D721Med (cell line): ENCODE results near the gene PRKG1.

Experiments used
- DNase-seq: peaks from one replicate; pipeline ENCODE4 v3.0.0; 2011; ENCODE audit warnings: low spot score; ENCODE audit not compliant: insufficient read length
- FAIRE-seq: peaks from 2 replicates; lab custom pipeline; 2011; peaks lifted over from hg19 to GRCh38; lab: Jason Lieb, UNC
- TF ChIP-seq, protein P1 (sequence below): IDR thresholded peaks from 2 replicates; pipeline ENCODE4 v1.5.1; 2012; ENCODE audit warnings: mild to moderate bottlenecking, control low read depth; ENCODE audit not compliant: insufficient read depth; ENCODE audit errors: missing control alignments

Gene PRKG1

DNA sequence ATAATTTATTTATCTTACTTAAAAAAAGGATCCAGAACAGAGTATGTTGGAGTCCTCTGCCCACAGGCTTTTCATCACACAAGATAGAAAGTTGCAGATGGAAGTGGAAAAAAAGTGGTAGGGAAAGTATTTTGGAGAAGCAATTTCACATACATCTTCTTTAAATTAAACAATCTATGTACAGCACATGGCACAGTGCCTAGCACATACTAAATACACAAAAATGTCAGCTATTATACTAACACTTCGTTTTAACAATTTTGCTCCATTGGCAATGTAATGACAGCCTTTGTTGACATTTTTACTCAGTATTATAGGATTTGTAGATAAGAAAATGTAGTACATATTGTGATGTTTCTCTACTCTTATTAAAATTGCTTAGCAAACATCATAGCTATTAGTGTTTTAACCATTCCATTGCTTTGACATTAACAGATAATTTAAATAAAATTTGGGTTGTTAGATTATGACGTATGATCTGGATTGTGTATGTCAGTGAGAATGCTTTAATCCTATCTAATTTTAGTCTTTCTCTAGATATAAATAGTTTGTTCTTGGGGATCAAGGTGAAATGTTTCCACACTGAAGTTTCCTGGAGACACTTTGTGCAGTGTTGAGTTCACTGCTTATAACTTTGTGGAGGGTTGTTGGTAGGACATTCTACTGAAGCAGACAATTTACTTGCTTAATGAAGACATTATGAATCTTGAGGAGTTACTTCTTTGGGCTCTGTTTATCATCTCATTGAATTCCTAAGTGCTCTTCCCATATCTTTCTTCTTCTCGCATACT lies 1037.0 kb downstream of the PRKG1 start:
- TF ChIP-seq, protein P1, sequence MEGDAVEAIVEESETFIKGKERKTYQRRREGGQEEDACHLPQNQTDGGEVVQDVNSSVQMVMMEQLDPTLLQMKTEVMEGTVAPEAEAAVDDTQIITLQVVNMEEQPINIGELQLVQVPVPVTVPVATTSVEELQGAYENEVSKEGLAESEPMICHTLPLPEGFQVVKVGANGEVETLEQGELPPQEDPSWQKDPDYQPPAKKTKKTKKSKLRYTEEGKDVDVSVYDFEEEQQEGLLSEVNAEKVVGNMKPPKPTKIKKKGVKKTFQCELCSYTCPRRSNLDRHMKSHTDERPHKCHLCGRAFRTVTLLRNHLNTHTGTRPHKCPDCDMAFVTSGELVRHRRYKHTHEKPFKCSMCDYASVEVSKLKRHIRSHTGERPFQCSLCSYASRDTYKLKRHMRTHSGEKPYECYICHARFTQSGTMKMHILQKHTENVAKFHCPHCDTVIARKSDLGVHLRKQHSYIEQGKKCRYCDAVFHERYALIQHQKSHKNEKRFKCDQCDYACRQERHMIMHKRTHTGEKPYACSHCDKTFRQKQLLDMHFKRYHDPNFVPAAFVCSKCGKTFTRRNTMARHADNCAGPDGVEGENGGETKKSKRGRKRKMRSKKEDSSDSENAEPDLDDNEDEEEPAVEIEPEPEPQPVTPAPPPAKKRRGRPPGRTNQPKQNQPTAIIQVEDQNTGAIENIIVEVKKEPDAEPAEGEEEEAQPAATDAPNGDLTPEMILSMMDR = no peak
- FAIRE-seq (no peak), DNase-seq (no peak)

DNA sequence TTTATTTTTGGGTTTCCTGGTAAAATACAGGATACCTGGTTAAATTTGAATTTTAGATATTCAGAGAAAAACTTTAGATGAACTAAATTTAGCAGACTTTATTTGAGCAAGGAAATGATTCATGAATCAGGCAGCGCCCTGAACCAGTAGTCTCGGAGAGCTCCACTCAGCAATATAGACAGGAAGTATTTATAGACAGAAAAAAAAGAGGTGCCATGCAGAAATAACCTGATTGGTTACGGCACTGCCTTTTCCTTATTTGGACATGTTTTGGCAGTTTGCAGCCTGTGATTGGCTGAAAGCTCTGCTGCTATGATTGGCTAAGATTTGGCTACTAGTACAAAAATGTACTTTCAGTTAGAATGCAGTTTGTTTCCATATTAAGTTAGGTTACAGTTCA lies 1041.5 kb downstream of the PRKG1 start:
- DNase-seq (no peak), FAIRE-seq (no peak)
- TF ChIP-seq, protein P1 = no peak

DNA sequence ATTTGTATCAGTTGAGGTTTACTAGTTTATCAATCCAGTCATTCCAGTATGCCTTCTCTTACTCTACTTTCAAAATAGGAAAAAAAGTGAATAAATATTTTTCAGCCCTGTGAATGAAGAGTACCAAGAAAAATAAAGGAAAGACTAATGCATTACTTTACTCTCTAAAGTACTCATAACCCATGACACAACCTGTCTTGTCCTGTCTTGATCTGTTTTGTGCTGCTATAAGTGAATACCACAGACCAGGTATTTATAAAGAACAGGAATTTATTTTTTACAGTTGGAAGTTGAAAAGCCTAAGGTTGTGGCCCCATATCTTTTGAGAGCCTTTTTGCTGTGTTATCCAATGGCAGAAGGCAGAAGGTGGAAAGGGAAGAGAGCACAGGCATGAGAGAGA lies 1045.2 kb downstream of the PRKG1 start:
- DNase-seq (no peak), FAIRE-seq (no peak)
- TF ChIP-seq, protein P1 = no peak

GRCh38 chr10:52121688-52122087 lies 1047.4 kb downstream of the PRKG1 start:
- TF ChIP-seq, protein P1 = no peak
- DNase-seq = no peak
- no peak for FAIRE-seq

DNA sequence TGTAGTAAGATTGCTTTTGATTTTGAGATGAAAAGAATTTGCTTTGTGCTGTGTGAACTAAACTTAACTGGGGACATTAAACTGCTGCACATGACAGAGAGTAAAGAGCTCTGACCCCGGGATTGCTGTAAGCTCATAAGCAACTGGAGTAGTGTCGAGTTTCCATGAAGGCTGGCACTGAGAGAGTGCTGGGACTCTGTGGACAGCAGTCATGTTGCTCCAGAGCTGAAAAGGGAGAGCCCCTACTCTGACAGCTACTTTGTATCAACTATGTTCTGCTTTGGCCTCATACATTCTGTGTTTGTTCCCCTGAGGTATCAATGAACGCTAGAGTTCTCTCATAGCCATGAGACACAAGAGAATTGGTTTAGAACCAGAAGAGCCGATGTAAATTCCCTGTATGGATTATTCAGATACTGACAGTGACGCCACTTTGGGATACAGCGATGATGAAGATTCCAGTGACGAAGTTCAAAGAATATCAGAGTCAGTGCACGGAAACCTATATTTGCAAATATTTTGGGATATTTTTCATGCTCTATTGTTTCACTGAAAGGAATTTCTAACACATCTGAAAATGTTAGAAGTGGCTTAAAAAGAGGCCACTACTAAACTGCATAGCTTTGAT lies 1053.9 kb downstream of the PRKG1 start:
- TF ChIP-seq, protein P1 = no peak
- FAIRE-seq (no peak), DNase-seq (no peak)

GRCh38 chr10:52129410-52130178 lies 1055.3 kb downstream of the PRKG1 start:
- DNase-seq (no peak), FAIRE-seq (no peak)
- TF ChIP-seq, protein P1 = no peak

DNA sequence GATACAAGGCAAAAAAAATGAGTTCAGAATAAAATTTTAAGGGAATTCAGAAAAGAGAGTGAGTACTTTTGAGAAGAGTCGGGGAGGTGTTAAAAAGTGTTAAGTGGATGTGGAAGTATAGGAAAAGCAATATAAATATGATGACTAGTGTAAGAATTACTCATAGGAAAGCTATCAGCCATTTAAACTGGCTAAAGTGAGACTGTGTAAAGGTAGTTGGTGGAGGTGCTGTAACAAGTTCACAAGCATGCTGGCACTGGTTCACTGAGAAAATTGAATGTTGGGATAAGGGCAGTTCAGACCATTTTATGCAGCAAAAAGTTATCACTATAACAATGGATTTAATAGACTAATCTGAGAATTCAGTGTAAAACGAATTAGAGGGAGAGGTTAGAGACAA lies 1060.8 kb downstream of the PRKG1 start:
- FAIRE-seq (no peak), DNase-seq (no peak)
- TF ChIP-seq, protein P1 = no peak
